Measurements from ENCODE around the gene TET3.

GRCh38 chr2:73937103-73937885 lies 47.4 kb upstream of the TET3 start:
- TF ChIP-seq, protein P1, sequence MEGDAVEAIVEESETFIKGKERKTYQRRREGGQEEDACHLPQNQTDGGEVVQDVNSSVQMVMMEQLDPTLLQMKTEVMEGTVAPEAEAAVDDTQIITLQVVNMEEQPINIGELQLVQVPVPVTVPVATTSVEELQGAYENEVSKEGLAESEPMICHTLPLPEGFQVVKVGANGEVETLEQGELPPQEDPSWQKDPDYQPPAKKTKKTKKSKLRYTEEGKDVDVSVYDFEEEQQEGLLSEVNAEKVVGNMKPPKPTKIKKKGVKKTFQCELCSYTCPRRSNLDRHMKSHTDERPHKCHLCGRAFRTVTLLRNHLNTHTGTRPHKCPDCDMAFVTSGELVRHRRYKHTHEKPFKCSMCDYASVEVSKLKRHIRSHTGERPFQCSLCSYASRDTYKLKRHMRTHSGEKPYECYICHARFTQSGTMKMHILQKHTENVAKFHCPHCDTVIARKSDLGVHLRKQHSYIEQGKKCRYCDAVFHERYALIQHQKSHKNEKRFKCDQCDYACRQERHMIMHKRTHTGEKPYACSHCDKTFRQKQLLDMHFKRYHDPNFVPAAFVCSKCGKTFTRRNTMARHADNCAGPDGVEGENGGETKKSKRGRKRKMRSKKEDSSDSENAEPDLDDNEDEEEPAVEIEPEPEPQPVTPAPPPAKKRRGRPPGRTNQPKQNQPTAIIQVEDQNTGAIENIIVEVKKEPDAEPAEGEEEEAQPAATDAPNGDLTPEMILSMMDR (IDR thresholded peaks at IDR 0.05): no peak
- TF ChIP-seq POLR2A (IDR thresholded peaks at IDR 0.05): no peak

All from lower leg skin (tissue), 3 donors.